GM19397 (cell line): Measurements from ENCODE around the gene PRKAR1B.

ENCODE experiments used
- ATAC-seq: cut with Tn5 transposase; IDR thresholded peaks from one replicate; pipeline ENCODE4 v1.9.1; 2021; ENCODE audit warnings: mild to moderate bottlenecking, moderate library complexity; ENCODE audit not compliant: unreplicated experiment

PRKAR1B gene

GRCh38 chr7:514651-515598, 212.2 kb downstream of the PRKAR1B start:
- ATAC-seq: no peak

GRCh38 chr7:514242-514641, 212.8 kb downstream of the PRKAR1B start:
- no peak for ATAC-seq

GRCh38 chr7:513521-514166, 213.4 kb downstream of the PRKAR1B start:
- ATAC-seq: no peak

GRCh38 chr7:512541-513311, 214.4 kb downstream of the PRKAR1B start:
- no peak for ATAC-seq

GRCh38 chr7:512146-512510, 215.0 kb downstream of the PRKAR1B start:
- ATAC-seq: no peak

GRCh38 chr7:511476-512145, 215.5 kb downstream of the PRKAR1B start:
- ATAC-seq: no peak

- ATAC-seq: no peak
Observed at GRCh38 chr7:510782-511281, 216.2 kb downstream of the PRKAR1B start.

- no peak for ATAC-seq
Observed at GRCh38 chr7:510131-510481, 217.0 kb downstream of the PRKAR1B start.

GRCh38 chr7:509426-510130, 217.5 kb downstream of the PRKAR1B start:
- ATAC-seq: no peak

- ATAC-seq: no peak
Observed at GRCh38 chr7:508461-509170, 218.5 kb downstream of the PRKAR1B start.

GRCh38 chr7:507623-508300, 219.3 kb downstream of the PRKAR1B start:
- no peak for ATAC-seq

- ATAC-seq: no peak
Observed at GRCh38 chr7:506921-507622, 220.0 kb downstream of the PRKAR1B start.

GRCh38 chr7:506391-506831, 220.7 kb downstream of the PRKAR1B start:
- ATAC-seq: no peak

GRCh38 chr7:505171-505570, 221.9 kb downstream of the PRKAR1B start:
- ATAC-seq: no peak

GRCh38 chr7:504221-505111, 222.6 kb downstream of the PRKAR1B start:
- ATAC-seq: no peak

GRCh38 chr7:503575-504111, 223.4 kb downstream of the PRKAR1B start:
- no peak for ATAC-seq

- ATAC-seq: no peak
Observed at GRCh38 chr7:502296-502695, 224.8 kb downstream of the PRKAR1B start.
